ENCODE results near the gene HOTAIR. TPM values are rescaled to one million over a fixed set of nuclear protein-coding genes. Genes with fewer than 3 reads are reported as not detected.

The HOTAIR gene
- total RNA-seq, 1 donor from 2014 or later: not detected

DNA sequence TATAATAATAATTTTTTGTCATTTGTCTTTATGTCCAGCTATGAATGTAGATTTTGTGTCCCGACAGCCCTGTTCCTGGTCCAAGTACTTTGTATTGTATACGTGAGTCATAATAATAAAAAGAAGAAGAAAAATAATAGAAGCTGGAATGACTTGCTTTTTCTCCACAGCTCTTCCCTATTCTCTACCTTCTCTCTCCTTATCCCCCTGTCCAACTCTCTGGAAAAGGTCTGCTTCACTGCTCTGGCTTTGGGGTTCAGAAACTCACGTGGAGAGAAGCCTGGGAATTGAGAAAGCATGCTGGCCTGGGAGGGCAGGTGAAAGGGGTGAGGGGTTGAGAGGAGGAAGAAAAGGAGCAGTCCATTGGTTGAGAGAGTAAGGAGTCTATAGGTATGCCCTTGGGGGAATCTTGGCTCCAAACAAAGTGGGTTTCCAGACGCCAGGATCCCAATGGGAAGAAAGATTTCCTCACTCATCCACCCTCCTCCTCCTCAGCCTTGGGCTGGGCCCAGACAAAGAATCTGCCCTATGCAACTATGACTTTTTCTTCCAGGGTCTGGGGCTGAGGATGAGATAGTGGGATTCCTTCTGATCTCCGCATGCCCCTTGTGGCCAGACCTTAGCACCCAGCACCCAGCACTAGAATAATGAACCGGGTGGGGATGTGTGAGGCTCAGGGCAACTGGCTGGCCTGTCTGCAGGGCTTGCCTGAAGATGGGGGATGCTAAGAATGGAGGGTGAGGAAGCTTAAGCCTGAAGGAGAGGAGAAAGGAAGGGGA lies 38.1 kb upstream of the HOTAIR start:
- H3K27ac Mint-ChIP-seq (ENCODE audit: unreplicated experiment): no peak overlapping the region
- H3K9me3 Mint-ChIP-seq: no peaks in the 10 kb centered on the region
- H3K27me3 Mint-ChIP-seq (ENCODE audit: low read depth): peaks cover 99% of the 10 kb centered on the region
- peak overlapping the region; percentile 61 for H3K4me3 Mint-ChIP-seq
- H3K36me3 Mint-ChIP-seq (ENCODE audit: low read depth): peaks cover 2% of the 10 kb centered on the region
- peaks cover 6% of the 10 kb centered on the region for H3K4me1 Mint-ChIP-seq
- no peak for DNase-seq (ENCODE audit: low read depth, low spot score)
- TF ChIP-seq, protein P1, sequence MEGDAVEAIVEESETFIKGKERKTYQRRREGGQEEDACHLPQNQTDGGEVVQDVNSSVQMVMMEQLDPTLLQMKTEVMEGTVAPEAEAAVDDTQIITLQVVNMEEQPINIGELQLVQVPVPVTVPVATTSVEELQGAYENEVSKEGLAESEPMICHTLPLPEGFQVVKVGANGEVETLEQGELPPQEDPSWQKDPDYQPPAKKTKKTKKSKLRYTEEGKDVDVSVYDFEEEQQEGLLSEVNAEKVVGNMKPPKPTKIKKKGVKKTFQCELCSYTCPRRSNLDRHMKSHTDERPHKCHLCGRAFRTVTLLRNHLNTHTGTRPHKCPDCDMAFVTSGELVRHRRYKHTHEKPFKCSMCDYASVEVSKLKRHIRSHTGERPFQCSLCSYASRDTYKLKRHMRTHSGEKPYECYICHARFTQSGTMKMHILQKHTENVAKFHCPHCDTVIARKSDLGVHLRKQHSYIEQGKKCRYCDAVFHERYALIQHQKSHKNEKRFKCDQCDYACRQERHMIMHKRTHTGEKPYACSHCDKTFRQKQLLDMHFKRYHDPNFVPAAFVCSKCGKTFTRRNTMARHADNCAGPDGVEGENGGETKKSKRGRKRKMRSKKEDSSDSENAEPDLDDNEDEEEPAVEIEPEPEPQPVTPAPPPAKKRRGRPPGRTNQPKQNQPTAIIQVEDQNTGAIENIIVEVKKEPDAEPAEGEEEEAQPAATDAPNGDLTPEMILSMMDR (conservative IDR thresholded peaks at IDR 0.05): no peak

DNA sequence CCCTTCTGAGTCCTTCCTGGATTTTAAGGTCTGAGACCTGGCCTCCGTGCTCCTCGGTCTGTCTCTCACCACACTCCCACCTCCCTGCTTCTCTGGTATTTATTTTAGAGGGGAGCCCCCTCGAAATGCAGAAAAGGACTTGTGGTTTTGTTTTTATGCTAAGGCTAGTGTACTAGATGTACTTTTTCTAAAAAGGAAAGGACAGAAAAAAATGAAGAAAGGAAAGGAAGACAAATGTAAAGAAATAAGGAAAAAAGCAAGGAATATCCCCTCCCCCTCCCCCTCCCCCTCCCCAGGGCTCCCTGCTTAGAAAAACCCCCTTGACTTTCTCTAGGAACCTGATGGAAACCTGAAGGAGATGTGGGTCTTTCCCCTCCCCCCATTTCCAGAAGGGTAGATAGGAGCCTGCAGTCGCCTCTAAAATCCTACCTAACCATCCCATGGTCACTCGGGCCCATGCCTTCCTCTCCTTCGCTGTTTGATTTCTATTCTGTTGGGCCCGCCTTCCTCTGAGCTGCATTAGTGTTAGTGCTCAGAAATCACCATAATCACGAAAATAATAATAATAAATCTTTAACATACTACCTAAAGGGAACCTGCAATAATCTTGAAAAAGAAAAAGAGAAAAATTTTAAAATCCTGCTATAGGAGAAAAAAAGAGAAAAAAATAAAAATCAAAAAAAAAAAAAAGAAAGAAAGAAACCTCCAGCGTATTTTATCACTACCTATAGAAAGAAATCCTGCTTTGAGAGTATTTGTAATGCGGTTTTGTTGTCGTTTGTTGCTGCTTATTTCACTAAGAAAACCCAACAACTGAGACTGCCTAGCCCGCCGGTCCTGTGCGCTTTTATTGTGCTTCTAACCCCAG lies 37.1 kb upstream of the HOTAIR start:
- DNase-seq (ENCODE audit: low read depth, low spot score): no peak
- Mint-ChIP-seq H3K4me3 (peak overlapping the region; percentile 61), H3K27ac (ENCODE audit: unreplicated experiment) (no peak overlapping the region), H3K36me3 (ENCODE audit: low read depth) (peaks cover 2% of the 10 kb centered on the region), H3K27me3 (ENCODE audit: low read depth) (peaks cover 99% of the 10 kb centered on the region), H3K4me1 (no peaks in the 10 kb centered on the region), H3K9me3 (no peaks in the 10 kb centered on the region)
- TF ChIP-seq, protein P1 (conservative IDR thresholded peaks at IDR 0.05): no peak

DNA sequence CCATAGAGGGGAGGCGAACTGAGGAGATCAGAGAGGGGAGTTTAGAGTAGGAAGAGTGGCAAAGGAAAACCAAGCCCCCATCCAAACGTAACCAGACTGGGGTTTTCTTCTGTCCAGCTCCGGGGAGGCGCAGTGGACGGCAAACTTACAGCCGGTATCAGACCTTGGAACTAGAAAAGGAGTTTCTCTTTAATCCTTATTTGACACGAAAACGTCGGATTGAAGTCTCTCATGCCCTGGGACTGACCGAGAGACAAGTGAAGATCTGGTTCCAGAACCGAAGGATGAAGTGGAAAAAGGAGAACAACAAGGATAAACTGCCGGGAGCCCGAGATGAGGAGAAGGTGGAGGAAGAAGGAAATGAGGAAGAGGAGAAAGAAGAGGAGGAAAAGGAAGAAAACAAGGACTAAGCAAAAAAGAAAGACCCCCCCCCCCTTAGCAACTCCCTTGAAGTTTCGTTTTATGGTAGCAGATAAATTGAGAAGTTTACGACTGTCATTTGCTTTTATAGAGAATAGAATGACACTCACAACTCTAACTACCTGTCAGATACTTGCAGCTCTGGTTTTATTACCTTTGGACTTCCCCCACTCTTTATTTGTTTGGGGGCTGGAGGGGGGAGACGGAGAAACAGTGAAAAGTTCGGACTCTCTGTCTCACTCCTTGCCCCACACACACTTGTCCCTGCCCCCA lies 36.4 kb upstream of the HOTAIR start:
- Mint-ChIP-seq H3K27me3 (ENCODE audit: low read depth) (peaks cover 99% of the 10 kb centered on the region), H3K36me3 (ENCODE audit: low read depth) (peaks cover 2% of the 10 kb centered on the region), H3K27ac (ENCODE audit: unreplicated experiment) (no peak overlapping the region), H3K9me3 (no peaks in the 10 kb centered on the region), H3K4me3 (peak overlapping the region; percentile 61), H3K4me1 (peaks cover 3% of the 10 kb centered on the region)
- TF ChIP-seq, protein P1 (conservative IDR thresholded peaks at IDR 0.05): no peak
- DNase-seq (ENCODE audit: low read depth, low spot score): no peak

DNA sequence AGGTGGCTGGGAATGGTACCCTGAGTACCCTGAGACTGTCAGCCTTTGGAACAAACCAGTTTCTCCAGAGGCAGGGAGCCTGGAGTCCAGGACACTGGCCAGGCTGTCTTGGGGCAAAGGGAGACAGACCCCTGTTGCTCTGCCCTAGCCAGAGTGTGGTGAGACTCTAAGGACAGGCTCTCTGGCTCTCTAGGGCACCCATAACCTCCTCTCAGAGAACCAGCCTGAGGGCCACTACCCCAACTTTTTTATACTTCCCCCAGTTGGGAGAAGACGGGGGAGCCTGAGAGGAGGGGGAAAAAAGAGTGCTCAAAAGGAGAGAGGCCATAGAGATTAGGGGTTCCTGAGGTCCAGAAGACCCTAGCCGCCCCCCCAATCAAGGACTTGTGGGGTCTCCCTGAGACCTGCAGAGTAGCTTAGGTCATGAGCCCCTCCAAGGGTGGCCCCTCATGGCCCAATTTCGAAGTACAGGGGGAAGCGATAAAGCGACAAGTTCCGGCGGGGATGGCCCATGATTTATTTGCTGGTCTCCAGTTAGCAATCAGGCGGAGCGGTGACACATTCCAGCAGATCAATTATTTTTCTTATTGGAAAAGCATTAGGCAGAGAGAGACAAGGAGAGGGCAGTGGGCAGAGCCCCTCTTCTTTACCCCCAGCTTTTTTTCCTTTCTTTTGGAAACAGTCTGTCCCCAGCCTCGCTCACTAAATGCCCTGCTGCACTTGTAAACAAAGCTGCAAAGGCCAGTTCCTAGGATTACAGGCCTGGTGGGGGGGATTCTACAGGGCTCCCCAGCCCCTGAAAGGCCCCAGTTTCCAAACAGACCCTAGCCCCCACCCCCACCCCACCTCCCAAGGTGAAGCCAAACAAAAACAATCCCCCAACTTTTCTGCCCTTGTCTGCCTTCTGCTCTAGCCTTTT lies 35.6 kb upstream of the HOTAIR start:
- H3K27ac Mint-ChIP-seq (ENCODE audit: unreplicated experiment): no peak overlapping the region
- H3K4me1 Mint-ChIP-seq: peaks cover 7% of the 10 kb centered on the region
- H3K4me3 Mint-ChIP-seq: peak overlapping the region; percentile 77
- peaks cover 2% of the 10 kb centered on the region for H3K36me3 Mint-ChIP-seq (ENCODE audit: low read depth)
- no peaks in the 10 kb centered on the region for H3K9me3 Mint-ChIP-seq
- TF ChIP-seq, protein P1 (conservative IDR thresholded peaks at IDR 0.05): no peak
- DNase-seq (ENCODE audit: low read depth, low spot score): no peak
- H3K27me3 Mint-ChIP-seq (ENCODE audit: low read depth): peaks cover 99% of the 10 kb centered on the region
